PC-3 (cell line): ENCODE data around the gene PEX16.

ENCODE experiments used
- CTCF ChIP-seq: fragments of 300-600 bp; sonication (generic); conservative IDR thresholded peaks from 2 replicates; pipeline ENCODE4 v1.5.1; 2017; ENCODE audit warnings: antibody characterized with exemption, low read depth, mild to moderate bottlenecking, low read length
- EZH2 ChIP-seq: fragments of 300-600 bp; sonication (generic); IDR thresholded peaks from one replicate; pipeline ENCODE4 v1.6.1; 2017; ENCODE audit warnings: antibody characterized with exemption, mild to moderate bottlenecking, low read length; ENCODE audit not compliant: unreplicated experiment
- EZH2phosphoT487 ChIP-seq: fragments of 300-600 bp; sonication (generic); IDR thresholded peaks from 2 replicates; pipeline ENCODE4 v1.6.1; 2018; ENCODE audit warnings: mild to moderate bottlenecking, antibody characterized with exemption, low read length, borderline replicate concordance

- TF ChIP-seq EZH2 (no peak), CTCF (peak; percentile 90), EZH2phosphoT487 (no peak)
Observed at GRCh38 chr11:45964911-45965389, 47.3 kb upstream of the PEX16 start.
